Esophagus muscularis mucosa (tissue), 4 donors: Measurements from ENCODE around the gene COL5A1.

Experiments
- EP300 ChIP-seq: sonication (generic); formaldehyde crosslinking; IDR thresholded peaks from one replicate; pipeline ENCODE4 v1.6.1; 2017; ENCODE audit warnings: antibody characterized with exemption
- POLR2A ChIP-seq: fragments of 450-650 bp; IDR thresholded peaks from one replicate; pipeline ENCODE4 v1.6.1; 2017; ENCODE audit warnings: antibody characterized with exemption, moderate library complexity, mild to moderate bottlenecking, low read depth
- POLR2AphosphoS5 ChIP-seq, 2 donors: sonication (generic); formaldehyde crosslinking; IDR thresholded peaks; one replicate each; pipeline ENCODE4 v1.6.1; 2017; ENCODE audit warnings: antibody characterized with exemption in 2 of 2
- TF ChIP-seq, protein P1 (sequence below), 3 experiments: fragments of 200-600 bp in 2 of 3; fragments of 450-650 bp in 1 of 3; sonication (generic) in 2 of 3; IDR thresholded peaks; one replicate each; pipeline ENCODE4 v1.5.1; 2017 to 2019; ENCODE audit warnings: antibody characterized with exemption in 3 of 3, mild to moderate bottlenecking in 2 of 3, moderate library complexity in 1 of 3

DNA sequence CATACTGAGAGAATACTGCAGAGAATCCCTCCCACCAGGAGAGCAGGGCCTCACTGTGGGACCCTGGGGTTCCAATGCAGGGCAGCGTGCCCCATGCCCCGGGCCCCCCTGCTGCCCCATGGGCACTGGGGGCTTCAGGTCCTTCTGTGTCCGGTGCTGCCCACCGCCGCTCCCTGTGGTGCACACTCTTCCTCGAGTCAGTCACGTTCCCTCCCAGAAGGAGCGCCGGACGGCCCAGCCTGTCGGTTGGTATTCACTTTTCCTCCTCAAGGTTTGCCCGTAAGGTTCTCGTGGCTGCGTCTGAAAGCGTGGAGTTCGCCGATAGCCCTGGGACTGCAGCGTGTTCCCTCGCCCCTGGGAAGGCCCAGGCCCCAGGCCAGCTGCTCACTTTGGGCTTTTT is 190.9 kb downstream of the COL5A1 start:
- TF ChIP-seq EP300 (no peak), POLR2AphosphoS5 (IDR thresholded peaks at IDR 0.05) (no peak), POLR2A (no peak)
- TF ChIP-seq, protein P1, sequence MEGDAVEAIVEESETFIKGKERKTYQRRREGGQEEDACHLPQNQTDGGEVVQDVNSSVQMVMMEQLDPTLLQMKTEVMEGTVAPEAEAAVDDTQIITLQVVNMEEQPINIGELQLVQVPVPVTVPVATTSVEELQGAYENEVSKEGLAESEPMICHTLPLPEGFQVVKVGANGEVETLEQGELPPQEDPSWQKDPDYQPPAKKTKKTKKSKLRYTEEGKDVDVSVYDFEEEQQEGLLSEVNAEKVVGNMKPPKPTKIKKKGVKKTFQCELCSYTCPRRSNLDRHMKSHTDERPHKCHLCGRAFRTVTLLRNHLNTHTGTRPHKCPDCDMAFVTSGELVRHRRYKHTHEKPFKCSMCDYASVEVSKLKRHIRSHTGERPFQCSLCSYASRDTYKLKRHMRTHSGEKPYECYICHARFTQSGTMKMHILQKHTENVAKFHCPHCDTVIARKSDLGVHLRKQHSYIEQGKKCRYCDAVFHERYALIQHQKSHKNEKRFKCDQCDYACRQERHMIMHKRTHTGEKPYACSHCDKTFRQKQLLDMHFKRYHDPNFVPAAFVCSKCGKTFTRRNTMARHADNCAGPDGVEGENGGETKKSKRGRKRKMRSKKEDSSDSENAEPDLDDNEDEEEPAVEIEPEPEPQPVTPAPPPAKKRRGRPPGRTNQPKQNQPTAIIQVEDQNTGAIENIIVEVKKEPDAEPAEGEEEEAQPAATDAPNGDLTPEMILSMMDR (IDR thresholded peaks at IDR 0.05), result no peak
